SK-N-SH (cell line): ENCODE measurements around the gene SLC1A3.
A peak's percentile ranks its signal among the peaks of the same experiment; 100 is the strongest.

ENCODE experiments used
- EP300 ChIP-seq, 2 experiments: IDR thresholded peaks; 2 replicates each; pipeline versions ENCODE4 v1.4.0 to v1.6.1; 2012; ENCODE audit warnings: borderline replicate concordance in 1 of 2, low read depth in 1 of 2, low read length in 1 of 2
- GATA2 ChIP-seq: sonication (generic); formaldehyde crosslinking; IDR thresholded peaks from 2 replicates; pipeline ENCODE4 v1.5.0; 2020; ENCODE audit warnings: mild to moderate bottlenecking, missing genetic modification reagents
- SMC3 ChIP-seq: IDR thresholded peaks from 2 replicates; pipeline ENCODE4 v1.6.1; 2012; ENCODE audit warnings: low read depth, low read length, improper control_type of control experiment
- TAF1 ChIP-seq: IDR thresholded peaks from 2 replicates; pipeline ENCODE4 v1.6.1; 2012; ENCODE audit warnings: low read depth, mild to moderate bottlenecking, low read length, moderate library complexity, borderline replicate concordance
- TF ChIP-seq, protein P1 (sequence below): IDR thresholded peaks from 2 replicates; pipeline ENCODE4 v1.6.1; 2012; ENCODE audit warnings: mild to moderate bottlenecking, low read depth, low read length, moderate library complexity
- TF ChIP-seq, protein P2 (sequence below): IDR thresholded peaks from 2 replicates; pipeline ENCODE4; 2012
- TF ChIP-seq, protein P3 (sequence below): fragments of 200-600 bp; sonication (generic); IDR thresholded peaks from 2 replicates; pipeline ENCODE4 v1.6.1; 2017; ENCODE audit warnings: antibody characterized with exemption, mild to moderate bottlenecking, moderate library complexity
- TF ChIP-seq, protein P4 (sequence below): fragments of 150-350 bp; IDR thresholded peaks from 2 replicates; pipeline ENCODE4 v1.6.1; 2016; ENCODE audit warnings: mild to moderate bottlenecking, low read depth, low read length
- TF ChIP-seq, protein P5 (sequence below): fragments of 150-350 bp; IDR thresholded peaks from 2 replicates; pipeline ENCODE4 v1.6.1; 2017; ENCODE audit warnings: antibody characterized with exemption, low read length, low read depth, borderline replicate concordance

DNA sequence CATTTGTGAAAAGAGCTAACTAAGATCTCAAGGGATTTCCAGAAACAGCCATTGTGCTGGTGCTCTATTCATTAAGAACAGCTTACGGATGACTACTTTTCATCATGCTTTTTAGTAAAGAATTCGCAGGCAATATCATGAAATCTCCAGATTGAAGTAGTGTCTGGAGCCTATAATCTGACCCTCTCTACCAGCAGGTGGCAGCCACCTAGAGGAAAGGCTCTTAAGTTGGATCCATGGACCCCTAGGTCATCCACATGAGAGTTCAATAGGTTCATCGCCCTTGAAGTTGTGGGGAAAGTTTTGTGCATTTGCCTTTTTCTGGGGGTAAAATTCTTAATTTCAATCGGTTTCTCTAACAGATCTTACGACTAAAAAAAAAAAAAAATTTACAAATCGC, 82.3 kb downstream of the SLC1A3 start:
- TF ChIP-seq EP300 (IDR thresholded peaks at IDR 0.05; ENCODE audit: borderline replicate concordance in 1 of 2, low read depth in 1 of 2, low read length in 1 of 2) (no peak), SMC3 (no peak), TAF1 (no peak), GATA2 (no peak)
- TF ChIP-seq, protein P1, sequence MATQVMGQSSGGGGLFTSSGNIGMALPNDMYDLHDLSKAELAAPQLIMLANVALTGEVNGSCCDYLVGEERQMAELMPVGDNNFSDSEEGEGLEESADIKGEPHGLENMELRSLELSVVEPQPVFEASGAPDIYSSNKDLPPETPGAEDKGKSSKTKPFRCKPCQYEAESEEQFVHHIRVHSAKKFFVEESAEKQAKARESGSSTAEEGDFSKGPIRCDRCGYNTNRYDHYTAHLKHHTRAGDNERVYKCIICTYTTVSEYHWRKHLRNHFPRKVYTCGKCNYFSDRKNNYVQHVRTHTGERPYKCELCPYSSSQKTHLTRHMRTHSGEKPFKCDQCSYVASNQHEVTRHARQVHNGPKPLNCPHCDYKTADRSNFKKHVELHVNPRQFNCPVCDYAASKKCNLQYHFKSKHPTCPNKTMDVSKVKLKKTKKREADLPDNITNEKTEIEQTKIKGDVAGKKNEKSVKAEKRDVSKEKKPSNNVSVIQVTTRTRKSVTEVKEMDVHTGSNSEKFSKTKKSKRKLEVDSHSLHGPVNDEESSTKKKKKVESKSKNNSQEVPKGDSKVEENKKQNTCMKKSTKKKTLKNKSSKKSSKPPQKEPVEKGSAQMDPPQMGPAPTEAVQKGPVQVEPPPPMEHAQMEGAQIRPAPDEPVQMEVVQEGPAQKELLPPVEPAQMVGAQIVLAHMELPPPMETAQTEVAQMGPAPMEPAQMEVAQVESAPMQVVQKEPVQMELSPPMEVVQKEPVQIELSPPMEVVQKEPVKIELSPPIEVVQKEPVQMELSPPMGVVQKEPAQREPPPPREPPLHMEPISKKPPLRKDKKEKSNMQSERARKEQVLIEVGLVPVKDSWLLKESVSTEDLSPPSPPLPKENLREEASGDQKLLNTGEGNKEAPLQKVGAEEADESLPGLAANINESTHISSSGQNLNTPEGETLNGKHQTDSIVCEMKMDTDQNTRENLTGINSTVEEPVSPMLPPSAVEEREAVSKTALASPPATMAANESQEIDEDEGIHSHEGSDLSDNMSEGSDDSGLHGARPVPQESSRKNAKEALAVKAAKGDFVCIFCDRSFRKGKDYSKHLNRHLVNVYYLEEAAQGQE = no peak
- TF ChIP-seq, protein P2, sequence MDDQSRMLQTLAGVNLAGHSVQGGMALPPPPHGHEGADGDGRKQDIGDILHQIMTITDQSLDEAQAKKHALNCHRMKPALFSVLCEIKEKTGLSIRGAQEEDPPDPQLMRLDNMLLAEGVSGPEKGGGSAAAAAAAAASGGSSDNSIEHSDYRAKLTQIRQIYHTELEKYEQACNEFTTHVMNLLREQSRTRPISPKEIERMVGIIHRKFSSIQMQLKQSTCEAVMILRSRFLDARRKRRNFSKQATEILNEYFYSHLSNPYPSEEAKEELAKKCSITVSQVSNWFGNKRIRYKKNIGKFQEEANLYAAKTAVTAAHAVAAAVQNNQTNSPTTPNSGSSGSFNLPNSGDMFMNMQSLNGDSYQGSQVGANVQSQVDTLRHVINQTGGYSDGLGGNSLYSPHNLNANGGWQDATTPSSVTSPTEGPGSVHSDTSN = no peak
- TF ChIP-seq, protein P3, sequence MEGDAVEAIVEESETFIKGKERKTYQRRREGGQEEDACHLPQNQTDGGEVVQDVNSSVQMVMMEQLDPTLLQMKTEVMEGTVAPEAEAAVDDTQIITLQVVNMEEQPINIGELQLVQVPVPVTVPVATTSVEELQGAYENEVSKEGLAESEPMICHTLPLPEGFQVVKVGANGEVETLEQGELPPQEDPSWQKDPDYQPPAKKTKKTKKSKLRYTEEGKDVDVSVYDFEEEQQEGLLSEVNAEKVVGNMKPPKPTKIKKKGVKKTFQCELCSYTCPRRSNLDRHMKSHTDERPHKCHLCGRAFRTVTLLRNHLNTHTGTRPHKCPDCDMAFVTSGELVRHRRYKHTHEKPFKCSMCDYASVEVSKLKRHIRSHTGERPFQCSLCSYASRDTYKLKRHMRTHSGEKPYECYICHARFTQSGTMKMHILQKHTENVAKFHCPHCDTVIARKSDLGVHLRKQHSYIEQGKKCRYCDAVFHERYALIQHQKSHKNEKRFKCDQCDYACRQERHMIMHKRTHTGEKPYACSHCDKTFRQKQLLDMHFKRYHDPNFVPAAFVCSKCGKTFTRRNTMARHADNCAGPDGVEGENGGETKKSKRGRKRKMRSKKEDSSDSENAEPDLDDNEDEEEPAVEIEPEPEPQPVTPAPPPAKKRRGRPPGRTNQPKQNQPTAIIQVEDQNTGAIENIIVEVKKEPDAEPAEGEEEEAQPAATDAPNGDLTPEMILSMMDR = peak; percentile 40
- TF ChIP-seq, protein P4, sequence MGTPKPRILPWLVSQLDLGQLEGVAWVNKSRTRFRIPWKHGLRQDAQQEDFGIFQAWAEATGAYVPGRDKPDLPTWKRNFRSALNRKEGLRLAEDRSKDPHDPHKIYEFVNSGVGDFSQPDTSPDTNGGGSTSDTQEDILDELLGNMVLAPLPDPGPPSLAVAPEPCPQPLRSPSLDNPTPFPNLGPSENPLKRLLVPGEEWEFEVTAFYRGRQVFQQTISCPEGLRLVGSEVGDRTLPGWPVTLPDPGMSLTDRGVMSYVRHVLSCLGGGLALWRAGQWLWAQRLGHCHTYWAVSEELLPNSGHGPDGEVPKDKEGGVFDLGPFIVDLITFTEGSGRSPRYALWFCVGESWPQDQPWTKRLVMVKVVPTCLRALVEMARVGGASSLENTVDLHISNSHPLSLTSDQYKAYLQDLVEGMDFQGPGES = no peak
- TF ChIP-seq, protein P5, sequence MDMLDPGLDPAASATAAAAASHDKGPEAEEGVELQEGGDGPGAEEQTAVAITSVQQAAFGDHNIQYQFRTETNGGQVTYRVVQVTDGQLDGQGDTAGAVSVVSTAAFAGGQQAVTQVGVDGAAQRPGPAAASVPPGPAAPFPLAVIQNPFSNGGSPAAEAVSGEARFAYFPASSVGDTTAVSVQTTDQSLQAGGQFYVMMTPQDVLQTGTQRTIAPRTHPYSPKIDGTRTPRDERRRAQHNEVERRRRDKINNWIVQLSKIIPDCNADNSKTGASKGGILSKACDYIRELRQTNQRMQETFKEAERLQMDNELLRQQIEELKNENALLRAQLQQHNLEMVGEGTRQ = no peak
